GM10266 (cell line): Measurements from ENCODE around the gene OPCML.

Source experiments
- DNase-seq: peaks from one replicate; pipeline ENCODE4 v3.0.0; 2012; ENCODE audit errors: extremely low spot score
- TF ChIP-seq, protein P1 (sequence below): IDR thresholded peaks from 2 replicates; pipeline ENCODE4 v1.5.1; 2012; ENCODE audit warnings: mild to moderate bottlenecking, low read depth; ENCODE audit not compliant: control insufficient read depth, insufficient read depth; ENCODE audit errors: missing control alignments

Gene OPCML

GRCh38 chr11:133347988-133348387, 184.3 kb downstream of the OPCML start:
- no peak for DNase-seq
- TF ChIP-seq, protein P1, sequence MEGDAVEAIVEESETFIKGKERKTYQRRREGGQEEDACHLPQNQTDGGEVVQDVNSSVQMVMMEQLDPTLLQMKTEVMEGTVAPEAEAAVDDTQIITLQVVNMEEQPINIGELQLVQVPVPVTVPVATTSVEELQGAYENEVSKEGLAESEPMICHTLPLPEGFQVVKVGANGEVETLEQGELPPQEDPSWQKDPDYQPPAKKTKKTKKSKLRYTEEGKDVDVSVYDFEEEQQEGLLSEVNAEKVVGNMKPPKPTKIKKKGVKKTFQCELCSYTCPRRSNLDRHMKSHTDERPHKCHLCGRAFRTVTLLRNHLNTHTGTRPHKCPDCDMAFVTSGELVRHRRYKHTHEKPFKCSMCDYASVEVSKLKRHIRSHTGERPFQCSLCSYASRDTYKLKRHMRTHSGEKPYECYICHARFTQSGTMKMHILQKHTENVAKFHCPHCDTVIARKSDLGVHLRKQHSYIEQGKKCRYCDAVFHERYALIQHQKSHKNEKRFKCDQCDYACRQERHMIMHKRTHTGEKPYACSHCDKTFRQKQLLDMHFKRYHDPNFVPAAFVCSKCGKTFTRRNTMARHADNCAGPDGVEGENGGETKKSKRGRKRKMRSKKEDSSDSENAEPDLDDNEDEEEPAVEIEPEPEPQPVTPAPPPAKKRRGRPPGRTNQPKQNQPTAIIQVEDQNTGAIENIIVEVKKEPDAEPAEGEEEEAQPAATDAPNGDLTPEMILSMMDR = no peak

GRCh38 chr11:133346137-133346536, 186.2 kb downstream of the OPCML start:
- no peak for DNase-seq
- TF ChIP-seq, protein P1 = no peak

DNA sequence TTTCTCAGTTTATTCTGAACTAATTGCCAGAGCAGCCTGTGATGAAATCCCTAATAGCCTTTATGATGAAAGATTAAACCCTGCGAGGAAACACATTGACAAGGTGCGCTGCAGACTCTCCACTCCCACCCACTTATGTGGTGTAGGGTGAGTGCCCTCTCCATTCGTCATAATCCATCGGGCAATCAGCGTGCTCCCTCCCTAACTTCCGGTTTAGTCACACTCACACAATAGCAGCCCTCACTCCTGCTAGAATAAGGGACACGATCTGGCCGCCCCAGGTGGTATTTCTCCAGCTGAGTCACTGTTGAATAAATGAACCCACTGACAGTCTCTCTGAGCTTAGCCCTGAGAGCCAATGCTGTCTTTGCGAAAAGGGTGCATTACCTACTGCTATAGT, 188.3 kb downstream of the OPCML start:
- TF ChIP-seq, protein P1 = no peak
- DNase-seq = no peak

GRCh38 chr11:133339495-133340140, 192.7 kb downstream of the OPCML start:
- no peak for DNase-seq
- TF ChIP-seq, protein P1 = no peak

GRCh38 chr11:133338588-133338987, 193.7 kb downstream of the OPCML start:
- DNase-seq = no peak
- TF ChIP-seq, protein P1 = no peak

- TF ChIP-seq, protein P1 = no peak
- DNase-seq = no peak
These were observed 194.3 kb downstream of the OPCML start for GRCh38 chr11:133337951-133338418.

- no peak for DNase-seq
- TF ChIP-seq, protein P1 = no peak
These were observed 195.1 kb downstream of the OPCML start for GRCh38 chr11:133337193-133337592.
